HG02973 (cell line): ENCODE measurements around the gene RAET1E.

Experiments used
- ATAC-seq: cut with Tn5 transposase; IDR thresholded peaks from one replicate; pipeline ENCODE4 v1.9.1; 2021; ENCODE audit warnings: moderate library complexity; ENCODE audit not compliant: unreplicated experiment

Gene RAET1E

GRCh38 chr6:149891259-149891658, 6.7 kb downstream of the RAET1E start:
- no peak for ATAC-seq

GRCh38 chr6:149890629-149891045, 7.3 kb downstream of the RAET1E start:
- ATAC-seq: no peak

GRCh38 chr6:149889326-149889725, 8.6 kb downstream of the RAET1E start:
- no peak for ATAC-seq

- ATAC-seq: no peak
Observed at GRCh38 chr6:149888659-149889058, 9.3 kb downstream of the RAET1E start.

GRCh38 chr6:149888093-149888492, 9.8 kb downstream of the RAET1E start:
- ATAC-seq: no peak

GRCh38 chr6:149887343-149887742, 10.6 kb downstream of the RAET1E start:
- no peak for ATAC-seq

- ATAC-seq: no peak
Observed at GRCh38 chr6:149885888-149886287, 12.0 kb downstream of the RAET1E start.

GRCh38 chr6:149884617-149885016, 13.3 kb downstream of the RAET1E start:
- no peak for ATAC-seq

- ATAC-seq: no peak
Observed at GRCh38 chr6:149884215-149884614, 13.7 kb downstream of the RAET1E start.

GRCh38 chr6:149881860-149882259, 16.1 kb downstream of the RAET1E start:
- ATAC-seq: no peak

- ATAC-seq: no peak
Observed at GRCh38 chr6:149881066-149881766, 16.7 kb downstream of the RAET1E start.

- ATAC-seq: no peak
Observed at GRCh38 chr6:149877659-149878058, 20.3 kb downstream of the RAET1E start.

- no peak for ATAC-seq
Observed at GRCh38 chr6:149876241-149876933, 21.5 kb downstream of the RAET1E start.

- ATAC-seq: no peak
Observed at GRCh38 chr6:149872233-149872632, 25.7 kb downstream of the RAET1E start.

- ATAC-seq: no peak
Observed at GRCh38 chr6:149871182-149871581, 26.7 kb downstream of the RAET1E start.

GRCh38 chr6:149869275-149869892, 28.5 kb downstream of the RAET1E start:
- no peak for ATAC-seq

- no peak for ATAC-seq
Observed at GRCh38 chr6:149867876-149868640, 29.9 kb downstream of the RAET1E start.

- ATAC-seq: no peak
Observed at GRCh38 chr6:149864578-149865535, 33.1 kb downstream of the RAET1E start.

- peak; percentile 88 for ATAC-seq
Observed at GRCh38 chr6:149863698-149864577, 34.0 kb downstream of the RAET1E start, which contains the start of gene LRP11. Gene LRP11 (minus strand): TSS chr6:149864359. CDS start chr6:149864020, 339 bp downstream.
